Kidney epithelial cell (primary cell): ENCODE measurements around the gene TNFRSF8. TPM values are rescaled to one million over a fixed set of nuclear protein-coding genes. Genes with fewer than 3 reads are reported as not detected.

Experiments
- DNase-seq: peaks from one replicate; pipeline ENCODE4 v3.0.0-alpha.2; 2010; ENCODE audit warnings: low read depth
- H3K27me3 ChIP-seq: 2 replicates; pipeline ENCODE4 v1.6.0; 2011; ENCODE audit warnings: low read length; ENCODE audit not compliant: control insufficient read depth, insufficient read depth
- H3K36me3 ChIP-seq: 2 replicates; pipeline ENCODE4 v1.5.1; 2011; ENCODE audit warnings: low read length; ENCODE audit not compliant: control insufficient read depth, insufficient read depth
- H3K4me3 ChIP-seq: 2 replicates; pipeline ENCODE4 v1.5.1; 2011; ENCODE audit warnings: low read depth, mild to moderate bottlenecking, control low read depth, low read length
- total RNA-seq: library from RNA; depleted of rRNA; stranded (reverse); fragments of >200 nt; gene quantifications from 2 replicates; pipeline ENCODE4 v1.2.3, GENCODE V29; 2015
- TF ChIP-seq, protein P1 (sequence below): IDR thresholded peaks from 2 replicates; pipeline ENCODE4 v1.5.1; 2011; ENCODE audit warnings: mild to moderate bottlenecking, moderate library complexity, low read length, control low read depth, inconsistent platforms; ENCODE audit not compliant: insufficient read depth, poor library complexity, severe bottlenecking

The TNFRSF8 gene
- total RNA-seq, 1 donor from 2014 or later, result 0.21 TPM

DNA sequence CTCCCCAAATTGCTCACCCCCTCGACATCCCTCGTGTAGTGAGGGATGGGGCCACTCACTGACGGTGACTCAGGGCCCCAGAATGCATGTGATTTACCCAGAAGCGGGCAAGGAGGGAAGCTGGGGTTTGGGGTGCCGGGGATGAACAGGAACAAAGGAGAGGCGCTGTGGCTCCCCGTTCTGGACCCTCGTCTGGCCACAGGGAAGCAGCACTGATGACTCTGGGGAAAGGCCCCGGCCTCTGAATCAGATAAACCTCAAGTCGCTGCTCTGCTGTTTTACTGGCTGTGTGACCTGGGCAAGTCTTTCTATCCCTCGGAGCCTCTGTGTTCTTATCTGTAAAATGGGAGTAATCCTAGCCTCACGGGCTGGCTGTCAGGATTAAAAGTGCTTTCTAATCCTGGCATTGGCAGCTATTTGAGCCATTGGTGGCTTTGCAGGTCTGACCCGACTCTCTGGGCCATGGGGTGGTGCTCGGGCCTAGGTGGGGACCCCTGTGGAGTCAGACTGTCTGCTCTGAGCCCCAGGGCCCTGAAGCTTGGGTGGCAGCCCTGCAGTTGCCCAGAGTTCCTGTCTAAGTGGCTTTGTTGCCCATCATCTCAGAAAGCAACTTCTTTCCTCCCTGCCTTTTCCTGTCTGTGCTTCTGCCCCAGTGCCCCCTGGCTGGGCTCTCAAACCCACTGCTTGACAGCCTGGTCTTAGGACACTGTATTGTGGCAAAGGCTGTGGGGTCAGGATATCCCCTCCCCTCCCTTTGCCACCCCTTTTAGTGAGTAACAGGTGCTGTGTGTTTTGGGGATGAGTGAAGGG is 109.1 kb downstream of the TNFRSF8 start:
- Histone ChIP-seq H3K27me3 (peaks cover 31% of the 10 kb centered on the region), H3K4me3 (no peak overlapping the region), H3K36me3 (no peaks in the 10 kb centered on the region)
- TF ChIP-seq, protein P1, sequence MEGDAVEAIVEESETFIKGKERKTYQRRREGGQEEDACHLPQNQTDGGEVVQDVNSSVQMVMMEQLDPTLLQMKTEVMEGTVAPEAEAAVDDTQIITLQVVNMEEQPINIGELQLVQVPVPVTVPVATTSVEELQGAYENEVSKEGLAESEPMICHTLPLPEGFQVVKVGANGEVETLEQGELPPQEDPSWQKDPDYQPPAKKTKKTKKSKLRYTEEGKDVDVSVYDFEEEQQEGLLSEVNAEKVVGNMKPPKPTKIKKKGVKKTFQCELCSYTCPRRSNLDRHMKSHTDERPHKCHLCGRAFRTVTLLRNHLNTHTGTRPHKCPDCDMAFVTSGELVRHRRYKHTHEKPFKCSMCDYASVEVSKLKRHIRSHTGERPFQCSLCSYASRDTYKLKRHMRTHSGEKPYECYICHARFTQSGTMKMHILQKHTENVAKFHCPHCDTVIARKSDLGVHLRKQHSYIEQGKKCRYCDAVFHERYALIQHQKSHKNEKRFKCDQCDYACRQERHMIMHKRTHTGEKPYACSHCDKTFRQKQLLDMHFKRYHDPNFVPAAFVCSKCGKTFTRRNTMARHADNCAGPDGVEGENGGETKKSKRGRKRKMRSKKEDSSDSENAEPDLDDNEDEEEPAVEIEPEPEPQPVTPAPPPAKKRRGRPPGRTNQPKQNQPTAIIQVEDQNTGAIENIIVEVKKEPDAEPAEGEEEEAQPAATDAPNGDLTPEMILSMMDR, result no peak
- no peak for DNase-seq

DNA sequence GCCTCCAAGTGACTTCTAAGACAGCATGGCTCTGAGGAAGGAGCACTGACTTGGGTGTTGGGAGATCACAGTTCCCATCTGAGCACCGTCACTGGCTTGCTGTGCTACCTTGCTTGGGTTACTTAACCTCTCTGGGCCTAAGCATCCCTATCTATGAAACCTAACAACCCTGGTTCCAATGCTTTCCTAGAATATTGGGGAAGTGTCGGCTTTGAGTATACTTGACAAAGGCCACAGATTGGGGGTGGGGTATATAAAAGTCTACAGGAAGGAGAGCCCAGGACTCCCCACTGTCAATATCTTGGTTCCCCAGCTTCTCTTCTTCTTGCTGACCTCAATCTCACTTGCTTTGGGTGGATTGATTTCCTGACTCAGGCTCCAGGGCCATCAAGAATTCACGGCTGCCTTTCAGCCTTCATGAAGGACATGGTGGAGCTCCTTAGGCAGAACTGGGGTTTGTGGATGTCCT is 110.0 kb downstream of the TNFRSF8 start:
- DNase-seq, result no peak
- Histone ChIP-seq H3K4me3 (no peak overlapping the region), H3K27me3 (peaks cover 23% of the 10 kb centered on the region), H3K36me3 (no peaks in the 10 kb centered on the region)
- TF ChIP-seq, protein P1, result no peak

DNA sequence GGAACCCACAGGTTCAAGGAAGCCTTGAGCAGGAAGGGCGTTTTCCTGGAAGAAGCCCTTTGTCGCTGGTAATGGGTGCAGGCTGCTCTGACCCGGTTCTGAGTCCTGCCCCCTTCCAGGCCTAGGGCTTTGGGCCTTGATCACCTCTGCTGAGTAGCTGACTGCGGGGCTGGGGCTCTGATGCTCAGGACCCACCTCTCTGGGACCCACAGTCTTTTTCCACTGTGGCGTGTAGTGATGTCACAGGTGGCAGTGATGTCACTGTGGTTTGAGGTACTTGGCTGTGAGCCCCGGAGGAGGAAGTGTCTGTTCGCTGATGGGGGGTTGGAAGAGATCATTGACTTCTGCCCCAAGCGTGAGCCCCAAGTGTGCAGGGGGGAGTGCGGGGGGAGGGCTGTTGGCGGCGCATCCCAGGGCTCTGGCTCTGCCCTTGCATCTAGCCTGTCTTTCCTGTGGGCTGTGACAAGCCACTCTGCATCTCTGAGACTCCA is 110.6 kb downstream of the TNFRSF8 start:
- no peak for DNase-seq
- Histone ChIP-seq H3K27me3 (peaks cover 22% of the 10 kb centered on the region), H3K36me3 (no peaks in the 10 kb centered on the region), H3K4me3 (no peak overlapping the region)
- TF ChIP-seq, protein P1, result no peak

DNA sequence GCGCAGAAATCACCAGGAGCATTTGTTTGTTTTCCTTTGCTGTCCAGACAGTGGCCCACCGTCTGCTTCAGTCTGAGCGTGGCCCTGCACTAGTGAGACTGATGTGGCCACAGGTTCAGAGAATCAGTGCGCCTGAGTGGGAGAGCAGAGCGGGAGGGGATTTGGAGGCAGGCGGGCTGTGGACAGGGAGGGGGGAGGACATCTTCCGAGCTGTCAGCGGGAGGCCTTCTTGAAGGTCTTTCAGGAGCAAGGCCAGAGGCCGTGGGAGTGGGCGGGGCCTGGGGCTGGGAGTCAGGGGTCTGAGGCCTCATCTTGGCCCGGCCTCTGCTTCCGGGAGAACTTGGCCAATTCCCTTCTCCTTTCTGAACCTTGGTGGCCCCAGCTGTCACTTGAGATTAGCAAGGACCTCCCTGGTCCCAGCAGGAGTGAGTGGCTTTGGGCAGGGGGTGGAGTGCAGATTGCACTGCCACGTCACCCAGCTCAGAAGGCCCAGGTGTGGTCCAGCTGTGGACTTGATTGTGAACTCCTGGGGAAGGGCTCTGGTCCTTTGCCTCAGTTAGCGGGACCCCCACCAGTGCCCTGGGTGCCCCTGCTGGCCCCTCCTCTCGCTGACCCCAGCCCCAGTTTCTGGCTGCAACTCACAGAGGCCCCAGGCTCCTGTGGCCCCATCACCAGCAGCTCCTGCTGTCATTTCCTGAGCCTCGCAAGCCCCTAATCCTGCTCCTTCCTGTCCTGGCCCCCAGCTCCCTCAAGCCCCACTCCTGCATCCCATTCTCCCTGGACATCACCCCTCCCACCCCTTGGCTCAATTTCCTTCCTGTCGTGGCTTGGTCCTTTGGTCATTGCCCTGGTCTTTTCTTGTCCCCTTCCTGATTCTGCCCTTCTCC is 112.1 kb downstream of the TNFRSF8 start:
- TF ChIP-seq, protein P1, result no peak
- Histone ChIP-seq H3K4me3 (no peak overlapping the region), H3K27me3 (peaks cover 22% of the 10 kb centered on the region), H3K36me3 (no peaks in the 10 kb centered on the region)
- no peak for DNase-seq

DNA sequence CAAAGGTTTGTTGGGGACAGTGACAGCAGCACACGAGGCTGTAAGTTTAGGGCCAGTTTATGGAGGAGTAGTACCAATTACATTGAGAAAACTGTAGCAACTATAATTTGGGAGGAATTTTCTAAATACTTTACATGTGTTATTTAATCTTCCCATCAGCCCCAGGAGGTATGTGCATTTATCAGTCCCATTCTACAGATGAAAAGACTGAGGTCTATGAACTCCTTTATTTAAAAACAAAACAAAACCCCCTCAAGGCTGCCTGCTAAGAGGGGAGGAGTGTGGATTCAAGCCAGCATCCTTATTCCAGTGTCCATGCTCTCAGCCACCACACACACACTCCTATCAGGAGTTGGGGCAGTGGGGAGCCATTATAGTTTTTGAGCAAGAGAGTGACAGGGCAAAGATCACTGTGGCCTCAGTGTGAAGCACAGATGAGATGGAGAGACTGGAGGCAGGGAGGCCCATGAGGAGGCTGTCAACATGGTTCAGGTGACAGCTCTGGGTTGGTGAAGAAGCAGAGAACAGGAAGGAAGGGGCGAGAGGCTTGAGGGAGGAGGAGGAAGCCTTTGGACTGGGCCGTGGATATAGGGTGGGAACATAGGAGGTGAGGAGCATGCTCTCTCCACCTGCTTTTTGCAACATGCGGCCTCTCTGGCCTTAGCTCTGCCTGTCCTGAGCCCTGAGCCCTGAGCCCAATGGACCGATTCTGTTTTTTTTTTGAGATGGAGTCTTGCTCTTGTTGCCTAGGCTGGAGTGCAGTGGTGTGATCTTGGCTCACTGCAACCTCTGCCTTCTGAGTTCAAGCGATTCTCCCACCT is 113.4 kb downstream of the TNFRSF8 start:
- Histone ChIP-seq H3K27me3 (peaks cover 19% of the 10 kb centered on the region), H3K36me3 (no peaks in the 10 kb centered on the region), H3K4me3 (no peak overlapping the region)
- TF ChIP-seq, protein P1, result no peak
- DNase-seq, result no peak
